A673 (cell line): ENCODE measurements around the gene COLEC12. TPM values are rescaled to one million over a fixed set of nuclear protein-coding genes. Genes with fewer than 3 reads are reported as not detected.

Source experiments
- BruUV-seq: library from RNA; stranded (reverse); fragments of 400-500 nt; replicated peaks from 2 replicates; lab custom pipeline; 2021; lab: Mats Ljungman, UMichigan
- CTCF ChIA-PET: fragments of 300-600 bp; sonication (Branson Sonifier 250); formaldehyde crosslinking; loops from one replicate; lab custom pipeline; 2022; ENCODE audit warnings: antibody characterized with exemption; lab: Charles Lee
- POLR2A ChIA-PET: fragments of 300-600 bp; sonication (Branson Sonifier 250); formaldehyde crosslinking; loops from one replicate; lab custom pipeline; 2022; ENCODE audit warnings: antibody characterized with exemption; ENCODE audit not compliant: low non-redundant PET; lab: Charles Lee
- DNase-seq: peaks from one replicate; pipeline ENCODE4 v3.0.0-alpha.2; 2015; ENCODE audit warnings: low spot score
- H3K27ac ChIP-seq: fragments of 200-600 bp; sonication (generic); 2 replicates; pipeline ENCODE4 v1.5.1; 2016; ENCODE audit warnings: mixed run types, low read depth, mild to moderate bottlenecking, mixed read lengths, antibody characterized with exemption, low read length; ENCODE audit not compliant: poor library complexity, severe bottlenecking
- H3K27me3 ChIP-seq: fragments of 200-600 bp; sonication (generic); replicated peaks from 2 replicates; pipeline ENCODE4 v1.6.1; 2017; ENCODE audit warnings: mixed run types, low read depth, mild to moderate bottlenecking, mixed read lengths, antibody characterized with exemption, low read length; ENCODE audit not compliant: insufficient read depth, poor library complexity
- H3K36me3 ChIP-seq: fragments of 200-600 bp; sonication (generic); 2 replicates; pipeline ENCODE4 v1.6.1; 2016; ENCODE audit warnings: mixed run types, mild to moderate bottlenecking, mixed read lengths, antibody characterized with exemption, low read length; ENCODE audit not compliant: insufficient read depth, poor library complexity, severe bottlenecking
- H3K4me1 ChIP-seq: fragments of 200-600 bp; sonication (generic); 2 replicates; pipeline ENCODE4 v1.6.1; 2017; ENCODE audit warnings: mixed run types, mild to moderate bottlenecking, mixed read lengths, antibody characterized with exemption, low read length; ENCODE audit not compliant: insufficient read depth, poor library complexity, severe bottlenecking
- H3K4me3 ChIP-seq: fragments of 200-600 bp; sonication (generic); 2 replicates; pipeline ENCODE4 v1.5.1; 2016; ENCODE audit warnings: low read depth, mixed run types, mild to moderate bottlenecking, mixed read lengths, low read length; ENCODE audit not compliant: poor library complexity, severe bottlenecking
- H3K9me3 ChIP-seq: fragments of 200-600 bp; sonication (generic); 2 replicates; pipeline ENCODE4 v1.6.1; 2016; ENCODE audit warnings: mixed run types, low read depth, mild to moderate bottlenecking, mixed read lengths, antibody characterized with exemption, low read length; ENCODE audit not compliant: poor library complexity, severe bottlenecking
- EZH2 ChIP-seq: fragments of 200-600 bp; sonication (generic); IDR thresholded peaks from 2 replicates; pipeline ENCODE4 v1.6.1; 2017; ENCODE audit warnings: borderline replicate concordance, low read depth, mild to moderate bottlenecking, mixed read lengths, antibody characterized with exemption, low read length; ENCODE audit not compliant: poor library complexity, severe bottlenecking
- intact Hi-C: fragments of 100-400 bp; cut with micrococcal nuclease; formaldehyde crosslinking; loops from one replicate; pipeline ENCODE4 v1.10.0; 2022; ENCODE audit not compliant: unreplicated experiment
- total RNA-seq: library from RNA; stranded (reverse); gene quantifications from 2 replicates; pipeline ENCODE4 v1.2.3, GENCODE V29; 2021
- TF ChIP-seq, protein P1 (sequence below): fragments of 300-800, 200-600 bp; sonication (generic); conservative IDR thresholded peaks from 2 replicates; pipeline ENCODE4 v1.5.1; 2017; ENCODE audit warnings: low read depth, mild to moderate bottlenecking, antibody characterized with exemption, low read length, moderate library complexity, mixed read lengths

The COLEC12 gene
- total RNA-seq, 1 experiment from 2014 or later = 0.86 TPM

DNA sequence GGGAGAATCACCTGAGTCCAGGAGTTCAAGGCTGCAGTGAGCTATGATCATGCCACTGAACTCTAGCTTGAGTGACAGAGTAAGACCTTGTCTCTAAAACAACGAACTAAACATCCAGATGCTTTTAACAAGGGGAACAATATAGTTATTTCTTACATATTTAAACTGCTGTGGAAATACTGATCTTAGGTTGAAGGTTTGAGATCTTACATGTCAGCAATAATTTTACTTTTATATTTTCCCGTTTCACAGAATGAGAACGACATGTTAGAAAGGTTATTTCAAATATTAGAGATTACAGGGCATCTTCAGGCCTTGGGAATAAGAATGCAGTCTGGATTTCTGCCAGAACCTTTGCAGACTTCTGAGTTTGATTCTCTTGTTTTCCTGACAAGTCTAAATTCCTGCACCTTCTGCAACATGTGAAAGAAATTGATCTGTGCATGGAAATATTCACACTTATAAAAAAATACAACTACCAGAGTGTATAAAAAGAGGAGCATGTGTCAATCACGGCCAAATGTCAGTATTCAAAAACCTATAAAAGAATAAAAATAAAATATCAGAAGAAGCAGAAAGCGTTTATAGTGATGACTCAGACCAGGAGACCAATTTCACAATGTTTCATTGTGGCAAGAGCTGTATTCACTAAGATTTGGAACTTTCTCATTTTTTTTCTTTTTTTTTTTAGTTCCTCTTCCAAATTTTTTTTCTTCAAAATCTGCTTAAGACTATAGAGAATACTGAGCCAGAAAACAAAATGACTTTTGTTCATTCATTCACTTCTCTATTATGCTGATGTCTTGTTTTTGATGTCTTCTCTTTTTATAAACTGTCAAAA, 29.6 kb downstream of the COLEC12 start:
- H3K9me3 ChIP-seq = no peaks in the 10 kb centered on the region
- H3K36me3 ChIP-seq = no peaks in the 10 kb centered on the region
- TF ChIP-seq EZH2 = no peak
- TF ChIP-seq, protein P1, sequence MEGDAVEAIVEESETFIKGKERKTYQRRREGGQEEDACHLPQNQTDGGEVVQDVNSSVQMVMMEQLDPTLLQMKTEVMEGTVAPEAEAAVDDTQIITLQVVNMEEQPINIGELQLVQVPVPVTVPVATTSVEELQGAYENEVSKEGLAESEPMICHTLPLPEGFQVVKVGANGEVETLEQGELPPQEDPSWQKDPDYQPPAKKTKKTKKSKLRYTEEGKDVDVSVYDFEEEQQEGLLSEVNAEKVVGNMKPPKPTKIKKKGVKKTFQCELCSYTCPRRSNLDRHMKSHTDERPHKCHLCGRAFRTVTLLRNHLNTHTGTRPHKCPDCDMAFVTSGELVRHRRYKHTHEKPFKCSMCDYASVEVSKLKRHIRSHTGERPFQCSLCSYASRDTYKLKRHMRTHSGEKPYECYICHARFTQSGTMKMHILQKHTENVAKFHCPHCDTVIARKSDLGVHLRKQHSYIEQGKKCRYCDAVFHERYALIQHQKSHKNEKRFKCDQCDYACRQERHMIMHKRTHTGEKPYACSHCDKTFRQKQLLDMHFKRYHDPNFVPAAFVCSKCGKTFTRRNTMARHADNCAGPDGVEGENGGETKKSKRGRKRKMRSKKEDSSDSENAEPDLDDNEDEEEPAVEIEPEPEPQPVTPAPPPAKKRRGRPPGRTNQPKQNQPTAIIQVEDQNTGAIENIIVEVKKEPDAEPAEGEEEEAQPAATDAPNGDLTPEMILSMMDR = no peak
- ChIA-PET CTCF (interaction anchor here (0.6 kb wide), 1 partner anchor 171 kb away, joined by 4 read pairs; no protein-coding TSS in a partner anchor), POLR2A (no interaction called here)
- intact Hi-C loops = no loop called here
- no peak overlapping the region for H3K27ac ChIP-seq
- peak; percentile 33 for DNase-seq
- peaks cover 7% of the 10 kb centered on the region for H3K4me1 ChIP-seq
- no peak overlapping the region for H3K4me3 ChIP-seq
- no TSS peak for BruUV-seq
- H3K27me3 ChIP-seq = no peaks in the 10 kb centered on the region

DNA sequence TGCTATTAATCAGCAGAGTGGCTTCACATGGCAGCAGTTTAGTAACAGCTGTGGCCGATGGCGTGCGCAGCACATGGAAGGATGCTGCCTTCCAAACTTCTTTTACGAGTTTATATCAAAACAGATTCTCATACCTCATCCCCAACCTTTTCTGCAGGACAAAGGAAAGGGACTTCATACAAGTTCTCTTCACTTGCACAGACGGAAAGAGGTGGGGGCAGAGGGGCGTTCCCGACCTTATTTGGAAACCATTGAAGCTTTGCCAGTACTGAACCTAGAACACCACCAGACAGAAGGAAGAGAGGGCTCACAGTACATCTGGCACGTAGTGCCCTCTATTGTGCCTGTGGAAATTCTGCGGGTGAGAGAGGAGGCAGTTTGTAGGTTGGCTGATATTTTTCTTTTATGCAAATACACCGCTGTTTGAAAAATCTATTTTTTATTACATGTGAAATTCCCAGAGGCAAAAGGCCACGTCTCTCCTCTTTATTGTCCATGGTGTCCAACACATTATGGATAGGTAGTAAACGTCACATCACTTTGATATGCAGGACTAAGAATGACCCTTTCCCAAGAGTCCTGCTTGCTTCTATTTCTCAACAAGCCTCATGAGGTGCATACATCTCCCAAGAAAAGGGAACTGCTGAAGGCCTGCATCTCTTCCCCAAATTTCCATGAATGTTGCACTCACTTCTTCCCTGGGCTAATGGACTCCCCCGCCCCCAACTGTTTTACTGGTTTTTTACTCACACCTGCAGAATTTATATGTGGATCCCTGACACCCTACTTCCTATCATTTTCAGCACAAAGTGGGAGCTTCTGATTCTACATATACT, 31.3 kb downstream of the COLEC12 start:
- CTCF ChIA-PET = no interaction called here
- BruUV-seq = no TSS peak
- TF ChIP-seq, protein P1 = peak; percentile 56; the same call in 1 of the 2 replicates
- no peak for TF ChIP-seq EZH2

DNA sequence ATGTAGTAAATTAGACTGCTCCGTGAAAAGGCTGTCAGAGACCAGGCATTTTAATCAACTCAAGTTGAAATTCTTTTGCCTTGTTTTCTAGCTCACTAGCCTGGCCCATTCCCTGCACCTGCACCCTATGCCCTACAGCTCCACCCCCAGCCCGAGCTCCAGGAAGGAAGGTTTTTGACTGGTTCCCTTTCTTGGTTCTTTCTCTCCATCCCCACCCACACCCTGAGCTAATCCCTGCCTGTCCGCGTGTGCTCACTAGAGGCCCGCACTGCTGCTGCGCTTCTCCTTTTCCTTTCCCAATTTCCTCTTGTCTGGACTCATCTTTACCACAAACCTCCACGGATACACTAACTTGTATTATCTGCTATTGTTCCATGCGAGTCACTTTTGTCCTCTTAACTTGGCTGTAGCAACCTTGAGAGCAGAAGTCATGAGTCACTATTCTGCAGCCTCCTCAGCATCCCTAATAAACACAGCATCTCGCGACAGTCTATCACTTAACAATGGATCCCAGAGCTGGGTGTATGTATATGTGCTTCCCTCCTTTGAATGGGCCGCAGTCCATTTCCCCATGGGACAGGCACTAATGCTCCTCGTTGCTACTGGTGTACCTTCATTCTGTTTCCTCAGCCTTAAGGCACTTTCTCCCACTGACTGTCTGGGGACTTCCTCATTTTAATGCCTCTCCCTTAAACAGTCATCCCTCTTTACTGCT, 36.5 kb downstream of the COLEC12 start:
- H3K27me3 ChIP-seq = no peaks in the 10 kb centered on the region
- H3K4me3 ChIP-seq = no peak overlapping the region
- no TSS peak for BruUV-seq
- intact Hi-C loops = no loop called here
- TF ChIP-seq, protein P1 = no peak
- TF ChIP-seq EZH2 = no peak
- peak; percentile 10 for DNase-seq
- H3K36me3 ChIP-seq = no peaks in the 10 kb centered on the region
- no peaks in the 10 kb centered on the region for H3K9me3 ChIP-seq
- peaks cover 8% of the 10 kb centered on the region for H3K4me1 ChIP-seq
- POLR2A ChIA-PET = no interaction called here
- CTCF ChIA-PET = no interaction called here
- no peak overlapping the region for H3K27ac ChIP-seq

More for the DNA sequence above, 31.3 kb downstream of the COLEC12 start:
- H3K27ac ChIP-seq = no peak overlapping the region
- no peaks in the 10 kb centered on the region for H3K36me3 ChIP-seq
- H3K27me3 ChIP-seq = no peaks in the 10 kb centered on the region
- intact Hi-C loops = loop anchor here (5.0 kb wide), 1 partner anchor 177 kb away; no protein-coding TSS in a partner anchor
- peak; percentile 49 for DNase-seq
- H3K4me1 ChIP-seq = peaks cover 7% of the 10 kb centered on the region
- no peaks in the 10 kb centered on the region for H3K9me3 ChIP-seq
- POLR2A ChIA-PET = no interaction called here
- H3K4me3 ChIP-seq = no peak overlapping the region
